Brain pericyte (primary cell): ENCODE data around the gene CEP128.

Experiments used
- DNase-seq: peaks from one replicate; pipeline ENCODE4 v3.0.0-alpha.2; 2012; ENCODE audit warnings: low read depth, low spot score

CEP128 gene

GRCh38 chr14:80772504-80772903, 169.0 kb downstream of the CEP128 start:
- no peak for DNase-seq

GRCh38 chr14:80771201-80771600, 170.3 kb downstream of the CEP128 start:
- no peak for DNase-seq

- no peak for DNase-seq
Measured at GRCh38 chr14:80770114-80770908, 171.2 kb downstream of the CEP128 start.

GRCh38 chr14:80768646-80769045, 172.9 kb downstream of the CEP128 start:
- no peak for DNase-seq

GRCh38 chr14:80764921-80765507, 176.5 kb downstream of the CEP128 start:
- DNase-seq: no peak

GRCh38 chr14:80764496-80764895, 177.0 kb downstream of the CEP128 start:
- DNase-seq: no peak

GRCh38 chr14:80762641-80763228, 178.8 kb downstream of the CEP128 start:
- DNase-seq: no peak

GRCh38 chr14:80754696-80755095, 186.8 kb downstream of the CEP128 start:
- DNase-seq: no peak

- no peak for DNase-seq
Measured at GRCh38 chr14:80751285-80751684, 190.3 kb downstream of the CEP128 start.

GRCh38 chr14:80726211-80726610, 215.3 kb downstream of the CEP128 start:
- no peak for DNase-seq

GRCh38 chr14:80718940-80719339, 222.6 kb downstream of the CEP128 start:
- DNase-seq: no peak

GRCh38 chr14:80714474-80714873, 227.1 kb downstream of the CEP128 start:
- no peak for DNase-seq

GRCh38 chr14:80713076-80713850, 228.3 kb downstream of the CEP128 start:
- no peak for DNase-seq

GRCh38 chr14:80705241-80705980, 236.1 kb downstream of the CEP128 start:
- DNase-seq: no peak

GRCh38 chr14:80700601-80701000, 240.9 kb downstream of the CEP128 start:
- no peak for DNase-seq

- DNase-seq: no peak
Measured at GRCh38 chr14:80699861-80700260, 241.7 kb downstream of the CEP128 start.

- DNase-seq: no peak
Measured at GRCh38 chr14:80698974-80699373, 242.6 kb downstream of the CEP128 start.

- DNase-seq: no peak
Measured at GRCh38 chr14:80695869-80696268, 245.7 kb downstream of the CEP128 start.

GRCh38 chr14:80692903-80693302, 248.6 kb downstream of the CEP128 start:
- no peak for DNase-seq

GRCh38 chr14:80681651-80682050, 259.9 kb downstream of the CEP128 start:
- DNase-seq: no peak

- DNase-seq: no peak
Measured at GRCh38 chr14:80679273-80679672, 262.3 kb downstream of the CEP128 start.
